Measurements from ENCODE around the gene MYO7A. TPM values are rescaled to one million over a fixed set of nuclear protein-coding genes. Genes with fewer than 3 reads are reported as not detected.

Gene MYO7A
- total RNA-seq, 4 donors from 2014 or later, result 13.4 to 29.9 (median 18.0) TPM

- DNase-seq (ENCODE audit: low spot score), result no peak
- ATAC-seq (ENCODE audit: low FRiP score), result no peak
- no peak for TF ChIP-seq CTCF (IDR thresholded peaks at IDR 0.05)
Observed at GRCh38 chr11:77156396-77157195, 28.6 kb downstream of the MYO7A start.

GRCh38 chr11:77158041-77158695, 30.1 kb downstream of the MYO7A start:
- no peak for TF ChIP-seq CTCF (IDR thresholded peaks at IDR 0.05)
- DNase-seq (ENCODE audit: low spot score) (no peak), ATAC-seq (ENCODE audit: low FRiP score) (no peak)

- no peak for DNase-seq (ENCODE audit: low spot score)
- TF ChIP-seq CTCF (IDR thresholded peaks at IDR 0.05), result no peak
- no peak for ATAC-seq (ENCODE audit: low FRiP score)
Observed at GRCh38 chr11:77159219-77159936, 31.3 kb downstream of the MYO7A start.

- TF ChIP-seq CTCF (IDR thresholded peaks at IDR 0.05), result no peak
- ATAC-seq (ENCODE audit: low FRiP score) (no peak), DNase-seq (ENCODE audit: low spot score) (no peak)
Observed at GRCh38 chr11:77159937-77160495, 32.0 kb downstream of the MYO7A start.

- no peak for ATAC-seq (ENCODE audit: low FRiP score)
- TF ChIP-seq CTCF (IDR thresholded peaks at IDR 0.05), result no peak
- no peak for DNase-seq (ENCODE audit: low spot score)
Observed at GRCh38 chr11:77163271-77163670, 35.2 kb downstream of the MYO7A start.

- ATAC-seq (ENCODE audit: low FRiP score), result no peak
- TF ChIP-seq CTCF (IDR thresholded peaks at IDR 0.05), result no peak
- DNase-seq (ENCODE audit: low spot score), result no peak
Observed at GRCh38 chr11:77165066-77165465, 37.0 kb downstream of the MYO7A start.

Measured in omental fat pad (tissue), 4 donors.